ENCODE results near the gene CHADL.

Gene CHADL

DNA sequence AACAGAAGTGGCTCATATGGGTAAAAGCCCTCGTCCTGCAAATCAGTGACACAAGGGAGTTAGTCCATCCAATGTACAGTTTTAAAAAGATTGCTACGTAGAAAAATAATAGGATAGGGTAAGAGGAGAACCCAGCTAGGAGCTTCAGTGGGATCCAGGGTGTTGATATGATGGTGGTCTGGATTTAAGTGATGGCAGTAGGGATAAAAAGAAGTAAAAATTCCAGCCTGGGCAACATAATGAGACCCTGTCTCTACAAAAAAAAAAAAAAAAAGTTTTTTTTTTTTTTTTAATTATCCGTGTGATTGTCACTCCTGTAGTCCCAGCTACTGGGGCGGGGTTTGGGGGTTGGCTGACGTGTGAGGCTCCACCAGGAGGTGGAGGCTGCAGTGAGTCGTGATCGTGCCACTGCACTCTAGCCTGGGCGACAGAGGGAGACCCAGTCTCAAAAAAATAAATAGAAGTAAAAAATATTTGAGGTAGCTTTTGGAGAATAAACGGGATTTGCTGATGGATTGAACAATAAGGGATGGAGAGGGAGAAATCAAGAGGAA lies 42.6 kb downstream of the CHADL start:
- ChIA-PET CTCF (interaction anchor here (1.3 to 4.2 kb wide), 5 partner anchors 13 to 275 kb away, joined by 3 to 17 read pairs (median 4); no protein-coding TSS in a partner anchor), POLR2A (interaction anchor here (0.6 kb wide), 1 partner anchor 421 kb away, joined by 3 read pairs; no protein-coding TSS in a partner anchor)
- no peak for DNase-seq (ENCODE audit: extremely low spot score)
- TF ChIP-seq, protein P1, sequence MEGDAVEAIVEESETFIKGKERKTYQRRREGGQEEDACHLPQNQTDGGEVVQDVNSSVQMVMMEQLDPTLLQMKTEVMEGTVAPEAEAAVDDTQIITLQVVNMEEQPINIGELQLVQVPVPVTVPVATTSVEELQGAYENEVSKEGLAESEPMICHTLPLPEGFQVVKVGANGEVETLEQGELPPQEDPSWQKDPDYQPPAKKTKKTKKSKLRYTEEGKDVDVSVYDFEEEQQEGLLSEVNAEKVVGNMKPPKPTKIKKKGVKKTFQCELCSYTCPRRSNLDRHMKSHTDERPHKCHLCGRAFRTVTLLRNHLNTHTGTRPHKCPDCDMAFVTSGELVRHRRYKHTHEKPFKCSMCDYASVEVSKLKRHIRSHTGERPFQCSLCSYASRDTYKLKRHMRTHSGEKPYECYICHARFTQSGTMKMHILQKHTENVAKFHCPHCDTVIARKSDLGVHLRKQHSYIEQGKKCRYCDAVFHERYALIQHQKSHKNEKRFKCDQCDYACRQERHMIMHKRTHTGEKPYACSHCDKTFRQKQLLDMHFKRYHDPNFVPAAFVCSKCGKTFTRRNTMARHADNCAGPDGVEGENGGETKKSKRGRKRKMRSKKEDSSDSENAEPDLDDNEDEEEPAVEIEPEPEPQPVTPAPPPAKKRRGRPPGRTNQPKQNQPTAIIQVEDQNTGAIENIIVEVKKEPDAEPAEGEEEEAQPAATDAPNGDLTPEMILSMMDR (IDR thresholded peaks at IDR 0.05; ENCODE audit: control extremely low read depth, extremely low read depth, low read depth, missing control alignments), result no peak

DNA sequence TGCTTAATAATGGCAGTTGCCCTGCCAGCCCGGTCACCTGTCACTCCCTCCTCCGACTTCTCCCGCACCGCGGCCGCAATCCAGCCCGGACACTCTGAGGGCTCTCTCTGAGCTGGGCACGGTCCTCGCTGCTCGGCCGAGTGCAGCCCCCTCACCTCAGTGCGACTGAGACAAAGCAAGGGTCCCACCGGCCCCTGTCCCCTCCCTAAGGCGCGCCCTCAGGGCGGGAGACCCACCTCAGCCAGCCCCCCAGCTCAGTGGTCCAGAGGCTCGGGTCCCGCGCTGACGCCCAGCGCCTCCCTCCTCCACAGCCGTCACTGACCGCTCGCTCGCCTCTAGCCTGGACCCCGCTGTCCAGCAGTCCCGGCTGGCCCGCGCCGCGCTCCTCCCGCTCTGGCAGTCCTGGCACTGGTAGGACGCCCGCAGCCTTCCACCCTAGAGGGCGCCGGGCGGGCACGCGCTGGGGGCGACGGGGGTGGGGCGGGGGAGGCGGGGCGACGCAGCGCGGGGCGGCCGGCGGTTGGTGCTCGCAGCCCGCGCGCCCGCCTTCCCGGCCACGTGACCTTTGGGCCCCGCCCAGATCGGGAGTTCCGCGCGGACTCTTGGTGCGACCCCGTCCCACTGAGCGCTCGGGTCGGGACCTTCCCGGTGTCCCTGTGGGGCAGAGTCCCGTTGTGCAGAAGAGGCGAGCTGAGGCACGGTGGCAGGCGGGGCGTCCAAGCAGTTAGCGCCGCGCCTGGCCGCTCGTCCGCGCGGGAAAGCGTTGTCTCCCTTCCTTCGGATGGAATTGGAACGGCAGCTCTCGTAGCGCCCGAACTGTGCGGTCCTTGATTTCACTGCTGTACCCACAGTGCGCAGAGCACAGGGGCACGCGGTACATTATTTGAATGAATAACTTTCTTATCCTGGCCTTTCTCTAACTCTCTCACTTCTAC lies 43.4 kb downstream of the CHADL start:
- ChIA-PET CTCF (interaction anchor here (1.3 to 4.2 kb wide), 6 partner anchors 13 to 392 kb away, joined by 3 to 17 read pairs (median 4); partner anchors contain the start of gene PMM1), POLR2A (interaction anchor here (0.6 kb wide), 1 partner anchor 422 kb away, joined by 3 read pairs; no protein-coding TSS in a partner anchor)
- TF ChIP-seq, protein P1 (IDR thresholded peaks at IDR 0.05; ENCODE audit: control extremely low read depth, extremely low read depth, low read depth, missing control alignments), result no peak
- peak; percentile 93 for DNase-seq (ENCODE audit: extremely low spot score)

DNA sequence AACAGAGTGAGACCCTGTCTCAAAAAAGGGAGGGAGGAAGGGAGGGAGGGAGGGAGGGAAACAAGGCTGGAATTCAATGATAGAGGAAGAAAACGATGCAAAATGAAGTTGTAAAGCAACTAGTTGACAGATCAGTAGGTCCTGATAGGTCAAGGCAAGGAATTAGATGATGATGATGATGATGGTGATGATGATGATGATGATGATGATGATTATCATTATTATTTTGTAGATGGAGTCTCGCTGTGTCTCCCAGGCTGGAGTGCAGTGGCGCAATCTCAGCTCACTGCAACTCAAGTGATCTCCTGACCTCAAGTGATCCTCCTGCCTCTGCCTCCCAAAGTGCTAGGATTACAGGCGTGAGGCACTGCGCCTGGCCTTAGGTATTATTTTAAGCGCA lies 46.9 kb downstream of the CHADL start:
- no peak for DNase-seq (ENCODE audit: extremely low spot score)
- TF ChIP-seq, protein P1 (IDR thresholded peaks at IDR 0.05; ENCODE audit: control extremely low read depth, extremely low read depth, low read depth, missing control alignments), result no peak
- ChIA-PET POLR2A (no interaction called here), CTCF (interaction anchor here (0.9 to 1.9 kb wide), 4 partner anchors 21 to 271 kb away, joined by 3 to 8 read pairs (median 4); no protein-coding TSS in a partner anchor)

DNA sequence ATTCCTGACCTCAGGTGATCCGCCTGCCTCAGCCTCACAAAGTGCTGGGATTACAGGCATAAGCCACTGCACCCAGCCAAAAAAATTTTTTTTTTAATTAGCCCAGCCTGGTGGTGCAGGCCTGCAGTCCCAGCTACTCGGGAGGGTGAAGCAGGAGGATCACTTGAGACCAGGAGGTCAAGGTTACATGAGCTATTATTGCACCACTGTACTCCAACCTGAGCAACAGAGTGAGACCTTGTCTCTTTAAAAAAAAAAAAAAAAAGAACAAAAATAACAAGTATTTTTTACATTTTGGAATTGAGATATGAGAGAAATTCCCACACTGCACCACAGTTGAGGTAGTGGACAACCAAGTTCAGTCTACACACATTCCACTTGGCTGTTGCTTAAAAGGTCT lies 49.3 kb downstream of the CHADL start:
- DNase-seq (ENCODE audit: extremely low spot score), result no peak
- TF ChIP-seq, protein P1 (IDR thresholded peaks at IDR 0.05; ENCODE audit: control extremely low read depth, extremely low read depth, low read depth, missing control alignments), result no peak
- POLR2A ChIA-PET, result no interaction called here
- CTCF ChIA-PET, result interaction anchor here (1.9 kb wide), 1 partner anchor 269 kb away, joined by 6 read pairs; no protein-coding TSS in a partner anchor

DNA sequence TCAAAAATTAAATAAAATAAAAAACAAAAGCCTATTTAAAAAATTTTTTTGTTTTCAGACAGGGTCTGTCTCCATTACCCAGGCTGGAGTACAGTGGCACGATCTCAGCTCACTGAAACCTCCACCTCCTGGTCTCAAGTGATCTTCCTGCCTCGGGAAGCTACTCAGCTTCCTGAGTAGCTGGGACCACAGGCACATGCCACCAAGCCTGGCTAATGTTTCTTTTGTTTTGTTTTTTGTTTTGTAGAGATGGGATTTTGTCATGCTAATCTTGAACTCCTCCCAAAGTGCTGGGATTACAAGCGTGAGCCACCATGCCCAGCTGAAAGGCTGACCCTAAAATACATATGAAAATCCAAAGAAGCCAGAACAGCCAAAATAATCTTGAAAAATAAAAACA lies 56.1 kb downstream of the CHADL start:
- TF ChIP-seq, protein P1 (IDR thresholded peaks at IDR 0.05; ENCODE audit: control extremely low read depth, extremely low read depth, low read depth, missing control alignments), result no peak
- CTCF ChIA-PET, result interaction anchor here (0.8 to 3.7 kb wide), 2 partner anchors 10 to 14 kb away, joined by 3 to 17 read pairs; no protein-coding TSS in a partner anchor
- POLR2A ChIA-PET, result no interaction called here
- DNase-seq (ENCODE audit: extremely low spot score), result no peak

Data from GM10248 (cell line).